HG02588 (cell line): ENCODE data around the gene DHX40.
"Not testable (repeated sequence)": the region's sequence is repeated elsewhere in the genome, so short reads cannot be mapped to it uniquely, and the experiment has no call there.

Experiments
- ATAC-seq: cut with Tn5 transposase; IDR thresholded peaks from one replicate; pipeline ENCODE4 v1.9.1; 2021; ENCODE audit warnings: mild to moderate bottlenecking, moderate library complexity; ENCODE audit not compliant: unreplicated experiment

DHX40 gene

DNA sequence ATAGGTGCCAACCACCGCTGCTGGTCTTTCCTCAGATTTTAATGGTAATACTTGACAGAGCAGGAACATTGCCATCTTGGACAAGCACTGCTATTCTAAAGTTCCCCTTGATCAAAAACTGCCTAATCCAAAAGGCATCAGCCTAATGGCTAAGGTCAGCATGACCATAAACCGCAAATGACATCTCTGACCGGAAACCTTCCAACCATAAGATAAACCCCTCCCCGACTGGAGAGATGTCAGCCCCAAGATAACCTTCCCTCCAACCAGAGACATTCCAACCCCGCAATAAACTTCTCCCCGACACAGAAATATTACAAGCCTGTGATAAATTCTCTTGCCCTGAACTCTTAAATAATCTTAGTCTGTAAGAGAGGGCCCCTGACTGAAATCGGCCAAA, 7.4 kb upstream of the DHX40 start:
- no peak for ATAC-seq

DNA sequence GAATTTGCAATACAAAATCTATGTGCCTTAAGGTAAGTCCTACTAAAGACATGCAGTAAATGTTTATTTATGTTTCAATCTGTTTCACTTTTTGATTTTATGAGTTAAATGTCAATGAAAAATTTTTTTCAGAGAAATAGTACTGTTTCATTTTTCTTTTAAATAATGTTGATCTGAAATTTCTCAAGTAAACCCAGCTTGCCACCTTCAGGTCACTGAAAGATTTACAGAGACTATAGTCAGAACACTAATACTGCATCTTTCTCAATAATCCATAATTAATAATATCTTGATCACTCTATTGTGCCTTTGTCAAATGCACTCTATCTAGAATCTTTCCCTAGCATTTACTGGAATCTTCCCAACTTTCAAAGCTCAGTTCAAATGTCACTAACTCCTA, 6.5 kb upstream of the DHX40 start:
- ATAC-seq: no peak

GRCh38 chr17:59561042-59561441, 4.4 kb upstream of the DHX40 start:
- ATAC-seq: no peak

- peak; percentile 45 for ATAC-seq
Observed at GRCh38 chr17:59565959-59566324, 532 bp downstream of the DHX40 start.

DNA sequence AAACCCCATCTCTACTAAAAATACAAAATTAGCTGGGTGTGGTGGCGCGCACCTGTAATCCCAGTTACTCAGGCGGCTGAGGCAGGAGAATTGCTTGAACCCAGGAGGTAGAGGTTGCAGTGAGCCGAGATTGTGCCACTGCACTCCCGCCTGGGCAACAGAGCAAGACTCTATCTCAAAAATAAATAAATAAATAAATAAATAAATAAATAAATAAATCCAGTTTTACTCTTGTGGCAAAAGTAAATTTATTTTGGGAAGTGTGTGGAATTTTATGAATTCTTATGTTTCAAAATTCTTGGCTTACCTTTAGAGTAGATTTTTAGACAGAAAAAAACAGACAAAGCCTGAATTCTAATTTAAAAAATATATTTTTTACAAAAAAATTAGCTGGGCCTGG, 3.7 kb downstream of the DHX40 start:
- not testable (repeated sequence) for ATAC-seq

DNA sequence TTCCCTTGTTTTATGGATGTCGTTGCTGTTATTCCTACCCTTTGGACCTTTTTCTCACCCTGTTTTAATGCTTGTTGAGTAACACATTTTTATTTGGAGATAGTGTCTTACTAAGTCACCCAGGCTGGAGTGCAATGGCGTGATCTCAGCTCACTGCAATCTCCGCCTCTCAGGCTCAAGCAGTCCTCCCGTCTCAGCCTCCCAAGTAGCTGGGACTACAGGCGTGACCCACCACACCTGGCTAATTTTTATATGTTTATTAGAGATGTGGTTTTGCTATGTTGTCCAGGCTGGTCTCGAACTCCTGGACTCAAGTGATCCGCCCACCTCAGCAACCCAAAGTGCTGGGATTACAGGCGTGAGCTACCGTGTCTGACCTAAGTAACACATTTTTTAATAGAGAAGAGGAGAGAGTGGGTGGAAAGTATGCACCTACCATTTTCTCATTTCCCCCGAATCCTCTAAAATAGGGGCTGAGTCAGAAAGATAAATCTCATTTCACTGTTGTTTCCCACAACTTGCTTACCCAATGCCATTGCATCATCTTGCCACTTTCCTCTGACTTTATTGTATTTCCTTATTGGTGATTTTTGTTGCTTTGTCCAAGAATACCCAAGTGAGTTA, 7.0 kb downstream of the DHX40 start:
- ATAC-seq: no peak

GRCh38 chr17:59584168-59584567, 18.8 kb downstream of the DHX40 start:
- ATAC-seq: not testable (repeated sequence)

GRCh38 chr17:59600169-59600568, 34.8 kb downstream of the DHX40 start:
- ATAC-seq: no peak

- no peak for ATAC-seq
Observed at GRCh38 chr17:59601130-59601529, 35.7 kb downstream of the DHX40 start.

DNA sequence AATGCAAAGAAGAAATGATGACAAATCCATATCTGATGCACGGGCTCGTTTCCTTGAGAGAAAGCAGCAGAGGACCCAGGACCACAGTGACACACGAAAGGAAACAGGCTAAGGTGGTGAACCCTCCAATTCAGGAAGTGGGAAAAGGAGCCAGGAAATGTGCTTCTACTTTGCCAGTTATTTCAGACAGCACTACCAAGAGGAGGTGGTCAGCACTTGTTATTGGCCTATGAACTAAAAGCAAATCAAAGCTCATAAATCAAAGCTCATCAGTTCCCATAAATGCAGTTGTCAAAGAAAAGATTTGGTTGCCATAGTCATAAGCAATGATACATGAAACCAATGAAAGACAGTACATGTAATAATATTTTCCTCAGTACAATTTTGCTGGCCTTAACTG, 41.7 kb downstream of the DHX40 start:
- no peak for ATAC-seq

GRCh38 chr17:59607817-59608403, 42.5 kb downstream of the DHX40 start:
- ATAC-seq: no peak

DNA sequence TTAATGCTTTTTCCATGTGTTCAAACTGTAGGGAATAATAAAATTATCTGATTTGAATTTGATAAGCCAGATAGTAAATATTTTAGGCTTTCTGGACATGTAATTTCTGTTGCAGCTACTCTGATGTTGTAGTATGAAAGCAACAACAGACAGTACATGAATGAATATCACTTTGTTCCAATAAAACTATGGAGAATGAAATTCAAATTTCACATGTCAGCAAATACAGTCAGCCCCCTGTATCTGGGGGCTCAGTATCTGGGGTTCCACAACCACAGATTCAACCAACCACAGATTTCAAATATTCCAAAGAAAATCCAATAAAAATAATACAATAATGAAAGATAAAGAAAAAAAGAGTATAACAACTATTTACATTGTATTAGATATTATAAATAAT, 46.1 kb downstream of the DHX40 start:
- ATAC-seq: no peak

GRCh38 chr17:59616253-59616920, 51.0 kb downstream of the DHX40 start:
- ATAC-seq: no peak

DNA sequence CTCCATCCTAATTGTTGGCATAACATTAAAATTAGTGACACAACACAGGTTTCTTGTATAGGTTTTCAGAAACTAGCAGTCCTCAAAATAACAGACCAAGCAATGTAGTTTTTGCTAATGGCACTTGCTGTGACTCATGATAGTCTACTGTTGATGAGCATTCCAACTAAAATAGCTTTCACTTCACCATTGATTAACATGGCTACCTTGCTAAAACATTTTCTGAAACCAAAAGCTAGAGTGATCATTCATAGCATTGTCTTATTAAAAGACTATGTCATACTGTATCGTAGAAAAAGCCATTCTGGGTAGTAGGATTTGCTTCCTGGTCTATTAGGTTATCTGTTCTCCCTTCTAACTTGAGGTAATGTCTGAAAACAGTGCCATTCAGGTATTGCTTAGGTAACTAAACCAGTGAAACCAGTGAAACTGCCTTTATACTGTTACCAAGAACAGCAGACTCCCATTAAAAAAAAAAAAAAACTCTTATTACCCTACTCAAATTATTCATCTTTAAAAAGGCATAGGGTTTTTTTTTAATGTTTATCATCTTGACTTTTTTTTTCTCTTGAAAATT, 51.8 kb downstream of the DHX40 start:
- ATAC-seq: no peak

- ATAC-seq: no peak
Observed at GRCh38 chr17:59619035-59619297, 53.6 kb downstream of the DHX40 start.

DNA sequence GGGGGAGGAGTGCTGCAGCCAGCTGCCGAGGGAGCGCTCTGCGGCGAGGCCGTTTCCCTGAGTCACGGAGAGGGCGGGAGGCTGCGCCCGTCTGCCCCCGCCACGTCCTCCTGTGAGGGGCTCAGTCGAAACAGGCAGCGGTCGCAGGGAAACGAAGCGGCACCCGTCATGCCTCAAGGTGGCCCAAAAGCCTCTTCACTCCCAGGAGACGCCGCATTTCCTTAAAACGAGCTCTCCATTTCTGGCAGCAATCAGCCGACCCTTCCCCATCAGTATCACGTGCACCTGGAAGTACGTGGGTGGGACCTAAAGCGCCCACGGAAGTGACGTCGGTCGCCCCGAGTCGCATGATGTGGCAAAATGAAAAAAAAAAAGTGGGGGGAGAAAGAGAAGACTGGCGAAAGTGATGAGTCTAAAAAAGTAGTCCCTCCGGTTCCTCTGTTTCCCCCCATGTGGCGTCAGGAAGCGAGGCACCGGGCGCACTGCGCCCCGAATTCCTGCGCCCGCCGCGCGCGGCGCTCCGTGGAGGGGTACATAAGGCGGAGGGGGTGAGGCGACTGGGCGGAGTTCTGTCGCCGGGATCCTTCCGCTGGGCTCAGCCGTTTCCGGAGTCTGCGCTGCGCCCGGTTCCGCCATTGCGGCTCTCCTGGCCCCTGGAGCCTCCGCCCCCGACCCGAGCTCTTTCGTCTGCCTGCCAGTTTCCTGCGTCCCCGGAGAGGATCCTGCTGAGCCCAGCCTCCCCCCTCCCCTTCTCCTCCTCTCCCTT, 54.1 kb downstream of the DHX40 start, which contains the start of gene CLTC:
TSS of gene CLTC (plus strand) at position 598 of the 766 bp plus-strand sequence. CDS start 237 bp downstream, outside the sequence.
- peak; percentile 71 for ATAC-seq

GRCh38 chr17:59620064-59620359, 54.6 kb downstream of the DHX40 start:
- no peak for ATAC-seq

GRCh38 chr17:59620518-59621259, 55.3 kb downstream of the DHX40 start:
- ATAC-seq: no peak

DNA sequence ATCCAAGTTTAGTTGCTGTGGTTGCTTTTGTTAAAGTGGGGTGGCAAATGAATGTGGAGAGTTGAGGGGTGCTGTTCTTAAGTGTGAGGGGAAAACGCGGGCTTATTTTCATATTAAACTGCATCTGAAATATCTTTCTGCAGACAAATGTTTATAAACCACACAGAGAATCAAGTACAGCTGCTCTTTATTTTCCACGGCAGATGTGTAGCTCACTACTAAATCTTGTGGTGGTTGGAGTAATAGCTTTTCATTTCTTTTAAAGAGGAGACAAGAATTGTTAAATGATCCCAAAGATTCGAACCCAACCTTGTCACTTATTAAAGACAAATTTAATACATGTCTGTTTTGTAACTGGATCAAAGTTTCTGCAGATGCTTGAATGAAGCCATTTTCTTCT, 56.4 kb downstream of the DHX40 start:
- no peak for ATAC-seq

- no peak for ATAC-seq
Observed at GRCh38 chr17:59623151-59623550, 57.7 kb downstream of the DHX40 start.

DNA sequence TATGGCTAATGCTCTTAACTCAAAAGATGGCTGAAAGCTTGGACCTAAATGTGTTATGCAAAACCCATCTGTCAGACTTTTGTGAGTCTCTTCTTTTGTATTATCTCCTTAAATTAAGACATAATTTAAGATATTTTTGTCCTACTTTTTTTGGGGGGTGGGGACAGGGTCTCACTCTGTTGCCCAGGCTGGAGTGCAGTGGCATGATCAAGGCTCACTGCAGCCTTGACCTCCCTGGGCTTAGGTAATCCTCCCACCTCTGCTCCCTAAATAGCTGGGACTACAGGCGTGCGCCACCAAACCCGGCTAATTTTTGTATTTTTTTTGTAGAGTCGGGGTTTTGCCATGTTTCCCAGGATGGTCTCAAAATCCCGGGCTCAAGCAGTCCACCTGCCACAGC, 61.3 kb downstream of the DHX40 start:
- no peak for ATAC-seq
